OCI-LY1 (cell line): ENCODE measurements around the gene NTRK3.

Experiments used
- H2AFZ ChIP-seq: fragments of 200-600 bp; sonication (generic), shearing (Covaris generic); 2 replicates; pipeline ENCODE4 v1.6.0; 2014; ENCODE audit warnings: antibody characterized with exemption, mild to moderate bottlenecking, low read length
- H3F3A ChIP-seq: fragments of 200-600 bp; sonication (generic), shearing (Covaris generic); 2 replicates; pipeline ENCODE4 v1.6.0; 2014; ENCODE audit warnings: mild to moderate bottlenecking, antibody characterized with exemption, low read length, moderate library complexity; ENCODE audit not compliant: insufficient read depth
- H3K27ac ChIP-seq: fragments of 200-600 bp; sonication (generic); 2 replicates; pipeline ENCODE4 v1.5.1; 2014; ENCODE audit warnings: low read length, mixed run types, mild to moderate bottlenecking, low read depth; ENCODE audit not compliant: poor library complexity, severe bottlenecking
- H3K27me3 ChIP-seq: fragments of 200-600 bp; sonication (generic); 2 replicates; pipeline ENCODE4 v1.6.0; 2014; ENCODE audit warnings: antibody characterized with exemption, mild to moderate bottlenecking, low read length, moderate library complexity; ENCODE audit not compliant: insufficient read depth
- H3K36me3 ChIP-seq: fragments of 200-600 bp; sonication (generic); 2 replicates; pipeline ENCODE4 v1.6.1; 2014; ENCODE audit warnings: mild to moderate bottlenecking, antibody characterized with exemption, low read length, moderate library complexity, mixed read lengths; ENCODE audit not compliant: insufficient read depth
- H3K4me1 ChIP-seq: fragments of 200-600 bp; sonication (generic); 2 replicates; pipeline ENCODE4 v1.5.1; 2014; ENCODE audit warnings: mild to moderate bottlenecking, low read length, moderate library complexity; ENCODE audit not compliant: insufficient read depth, severe bottlenecking
- H3K4me2 ChIP-seq: fragments of 200-600 bp; sonication (generic), shearing (Covaris generic); 2 replicates; pipeline ENCODE4 v1.6.1; 2014; ENCODE audit warnings: low read length
- H3K4me3 ChIP-seq: fragments of 200-600 bp; sonication (generic); 2 replicates; pipeline ENCODE4 v1.5.1; 2014; ENCODE audit warnings: low read length, low read depth, mild to moderate bottlenecking, mixed read lengths; ENCODE audit not compliant: poor library complexity, severe bottlenecking
- H3K79me2 ChIP-seq: fragments of 200-600 bp; shearing (Covaris generic); 2 replicates; pipeline ENCODE4 v1.6.1; 2016; ENCODE audit warnings: mixed run types, low read length, mixed read lengths; ENCODE audit not compliant: insufficient read depth
- H3K9ac ChIP-seq: fragments of 200-600 bp; sonication (generic), shearing (Covaris generic); 2 replicates; pipeline ENCODE4 v1.6.1; 2014; ENCODE audit warnings: mild to moderate bottlenecking, low read length, mixed read lengths
- H3K9me2 ChIP-seq: fragments of 200-600 bp; sonication (generic), shearing (Covaris generic); 2 replicates; pipeline ENCODE4 v1.6.1; 2014; ENCODE audit warnings: low read depth, mild to moderate bottlenecking, low read length, mixed read lengths
- H3K9me3 ChIP-seq: fragments of 200-600 bp; shearing (Covaris generic); 2 replicates; pipeline ENCODE4 v1.6.1; 2014; ENCODE audit warnings: low read length, mixed read lengths
- H4K20me1 ChIP-seq: fragments of 200-600 bp; sonication (generic), shearing (Covaris generic); 2 replicates; pipeline ENCODE4 v1.6.0; 2016; ENCODE audit warnings: mild to moderate bottlenecking, low read length; ENCODE audit not compliant: insufficient read depth
- CTCF ChIP-seq: fragments of 200-600 bp; sonication (generic), shearing (Covaris generic); IDR thresholded peaks from 2 replicates; pipeline ENCODE4 v1.5.1; 2017; ENCODE audit warnings: mild to moderate bottlenecking, antibody characterized with exemption, low read length, moderate library complexity, mixed read lengths
- EZH2 ChIP-seq: fragments of 200-600 bp; sonication (generic), shearing (Covaris generic); IDR thresholded peaks from 2 replicates; pipeline ENCODE4 v1.8.0; 2017; ENCODE audit warnings: borderline replicate concordance, mixed run types, mild to moderate bottlenecking, antibody characterized with exemption, low read length, moderate library complexity, mixed read lengths

NTRK3 gene

GRCh38 chr15:87902772-87903426, 353.6 kb downstream of the NTRK3 start:
- no peaks in the 10 kb centered on the region for H3K4me1 ChIP-seq
- H3K36me3 ChIP-seq = no peaks in the 10 kb centered on the region
- no peak overlapping the region for H3K4me3 ChIP-seq
- no peaks in the 10 kb centered on the region for H3K9me3 ChIP-seq
- no peak overlapping the region for H3K27ac ChIP-seq
- no peaks in the 10 kb centered on the region for H3K79me2 ChIP-seq
- no peaks in the 10 kb centered on the region for H4K20me1 ChIP-seq
- no peaks in the 10 kb centered on the region for H3F3A ChIP-seq
- H3K27me3 ChIP-seq = no peaks in the 10 kb centered on the region
- H3K9ac ChIP-seq = no peak overlapping the region
- H2AFZ ChIP-seq = no peak overlapping the region
- TF ChIP-seq CTCF (no peak), EZH2 (no peak)
- H3K4me2 ChIP-seq = no peak overlapping the region
- no peaks in the 10 kb centered on the region for H3K9me2 ChIP-seq

- H3K4me1 ChIP-seq = no peaks in the 10 kb centered on the region
- H4K20me1 ChIP-seq = no peaks in the 10 kb centered on the region
- no peak overlapping the region for H3K4me2 ChIP-seq
- no peak for TF ChIP-seq CTCF
- no peak for TF ChIP-seq EZH2
- no peak overlapping the region for H3K4me3 ChIP-seq
- H3K9ac ChIP-seq = no peak overlapping the region
- no peaks in the 10 kb centered on the region for H3K27me3 ChIP-seq
- no peaks in the 10 kb centered on the region for H3K9me2 ChIP-seq
- no peak overlapping the region for H2AFZ ChIP-seq
- no peaks in the 10 kb centered on the region for H3K9me3 ChIP-seq
- no peaks in the 10 kb centered on the region for H3K36me3 ChIP-seq
- no peak overlapping the region for H3K27ac ChIP-seq
- no peaks in the 10 kb centered on the region for H3K79me2 ChIP-seq
- no peaks in the 10 kb centered on the region for H3F3A ChIP-seq
Measured at GRCh38 chr15:87901926-87902690, 354.4 kb downstream of the NTRK3 start.

GRCh38 chr15:87901008-87901407, 355.5 kb downstream of the NTRK3 start:
- H3K36me3 ChIP-seq = no peaks in the 10 kb centered on the region
- H3K27ac ChIP-seq = no peak overlapping the region
- no peaks in the 10 kb centered on the region for H3K4me1 ChIP-seq
- no peaks in the 10 kb centered on the region for H3K79me2 ChIP-seq
- no peaks in the 10 kb centered on the region for H4K20me1 ChIP-seq
- H3K4me3 ChIP-seq = no peak overlapping the region
- no peaks in the 10 kb centered on the region for H3K9me3 ChIP-seq
- no peak overlapping the region for H2AFZ ChIP-seq
- no peak overlapping the region for H3K9ac ChIP-seq
- H3K27me3 ChIP-seq = no peaks in the 10 kb centered on the region
- no peak overlapping the region for H3K4me2 ChIP-seq
- TF ChIP-seq EZH2 = no peak
- TF ChIP-seq CTCF = no peak
- H3F3A ChIP-seq = no peaks in the 10 kb centered on the region
- no peaks in the 10 kb centered on the region for H3K9me2 ChIP-seq
